ENCODE results near the gene TRPM8.

Gene TRPM8

DNA sequence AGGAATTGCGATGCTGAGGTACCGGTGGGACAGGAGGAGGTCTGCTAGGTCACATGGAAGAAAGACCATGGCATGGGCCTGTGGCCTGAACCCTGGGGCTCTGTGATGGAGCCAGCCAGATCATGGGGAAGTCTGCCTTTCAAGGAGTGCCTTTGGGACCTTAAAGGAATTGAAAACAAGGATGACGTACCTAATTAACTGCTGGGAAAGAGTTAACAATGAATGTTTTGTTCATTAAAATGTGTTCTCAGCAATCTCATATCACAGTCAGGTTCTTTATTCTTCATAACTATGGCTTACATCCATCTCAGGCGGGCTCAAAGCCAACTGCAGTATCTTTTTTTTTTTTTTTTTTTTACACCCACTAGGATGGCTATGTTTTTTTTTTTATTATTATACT is 25.6 kb downstream of the TRPM8 start:
- TF ChIP-seq, protein P1, sequence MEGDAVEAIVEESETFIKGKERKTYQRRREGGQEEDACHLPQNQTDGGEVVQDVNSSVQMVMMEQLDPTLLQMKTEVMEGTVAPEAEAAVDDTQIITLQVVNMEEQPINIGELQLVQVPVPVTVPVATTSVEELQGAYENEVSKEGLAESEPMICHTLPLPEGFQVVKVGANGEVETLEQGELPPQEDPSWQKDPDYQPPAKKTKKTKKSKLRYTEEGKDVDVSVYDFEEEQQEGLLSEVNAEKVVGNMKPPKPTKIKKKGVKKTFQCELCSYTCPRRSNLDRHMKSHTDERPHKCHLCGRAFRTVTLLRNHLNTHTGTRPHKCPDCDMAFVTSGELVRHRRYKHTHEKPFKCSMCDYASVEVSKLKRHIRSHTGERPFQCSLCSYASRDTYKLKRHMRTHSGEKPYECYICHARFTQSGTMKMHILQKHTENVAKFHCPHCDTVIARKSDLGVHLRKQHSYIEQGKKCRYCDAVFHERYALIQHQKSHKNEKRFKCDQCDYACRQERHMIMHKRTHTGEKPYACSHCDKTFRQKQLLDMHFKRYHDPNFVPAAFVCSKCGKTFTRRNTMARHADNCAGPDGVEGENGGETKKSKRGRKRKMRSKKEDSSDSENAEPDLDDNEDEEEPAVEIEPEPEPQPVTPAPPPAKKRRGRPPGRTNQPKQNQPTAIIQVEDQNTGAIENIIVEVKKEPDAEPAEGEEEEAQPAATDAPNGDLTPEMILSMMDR (conservative IDR thresholded peaks at IDR 0.05; ENCODE audit: low read depth), result no peak
- DNase-seq (ENCODE audit: low spot score), result no peak
- ChIA-PET POLR2A (ENCODE audit: low non-redundant PET) (no interaction called here), CTCF (no interaction called here)
- no peak overlapping the region for H3K27ac ChIP-seq

DNA sequence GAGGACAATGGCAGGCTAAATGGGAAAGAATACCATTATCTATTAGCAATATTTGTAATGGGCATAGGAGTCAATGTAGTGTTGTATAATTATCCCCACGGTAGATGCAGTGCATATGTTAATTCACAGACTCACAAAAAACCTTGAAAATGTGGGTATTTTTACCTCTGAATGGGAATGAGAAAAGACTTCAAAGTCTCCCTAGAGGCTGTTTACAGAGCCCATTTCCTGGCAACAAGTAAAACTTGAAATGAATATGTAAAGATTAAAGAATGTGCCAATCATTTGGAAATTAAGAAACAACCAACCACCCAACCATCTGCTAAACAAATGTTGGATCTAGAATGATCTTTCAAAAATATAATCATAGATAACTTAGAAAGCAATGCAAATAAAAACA is 27.1 kb downstream of the TRPM8 start:
- no peak overlapping the region for H3K27ac ChIP-seq
- DNase-seq (ENCODE audit: low spot score), result no peak
- TF ChIP-seq, protein P1 (conservative IDR thresholded peaks at IDR 0.05; ENCODE audit: low read depth), result no peak
- CTCF ChIA-PET, result interaction anchor here (0.6 to 0.7 kb wide), 2 partner anchors 49 to 78 kb away, joined by 3 read pairs; no protein-coding TSS in a partner anchor
- POLR2A ChIA-PET (ENCODE audit: low non-redundant PET), result no interaction called here

DNA sequence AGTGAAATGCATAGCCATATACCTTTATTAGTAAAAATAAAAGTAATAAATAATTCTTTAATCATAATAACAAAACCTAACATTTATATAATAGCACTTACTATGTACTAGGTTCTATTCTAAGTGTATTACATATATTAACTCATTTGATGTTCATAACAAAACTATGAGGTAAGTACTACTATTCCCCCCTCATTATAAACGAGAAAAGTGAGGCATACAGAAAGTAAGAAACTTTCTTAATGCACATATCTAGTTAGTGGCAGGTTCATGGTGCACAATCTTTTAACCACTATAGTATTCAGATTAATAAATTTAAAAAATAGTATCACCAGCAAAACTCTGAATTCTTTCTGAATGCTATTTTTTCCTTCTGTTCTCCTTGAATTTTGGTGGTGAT is 27.5 kb downstream of the TRPM8 start:
- DNase-seq (ENCODE audit: low spot score), result no peak
- TF ChIP-seq, protein P1 (conservative IDR thresholded peaks at IDR 0.05; ENCODE audit: low read depth), result no peak
- POLR2A ChIA-PET (ENCODE audit: low non-redundant PET), result no interaction called here
- CTCF ChIA-PET, result interaction anchor here (0.7 kb wide), 1 partner anchor 553 kb away, joined by 3 read pairs; no protein-coding TSS in a partner anchor
- H3K27ac ChIP-seq, result no peak overlapping the region

DNA sequence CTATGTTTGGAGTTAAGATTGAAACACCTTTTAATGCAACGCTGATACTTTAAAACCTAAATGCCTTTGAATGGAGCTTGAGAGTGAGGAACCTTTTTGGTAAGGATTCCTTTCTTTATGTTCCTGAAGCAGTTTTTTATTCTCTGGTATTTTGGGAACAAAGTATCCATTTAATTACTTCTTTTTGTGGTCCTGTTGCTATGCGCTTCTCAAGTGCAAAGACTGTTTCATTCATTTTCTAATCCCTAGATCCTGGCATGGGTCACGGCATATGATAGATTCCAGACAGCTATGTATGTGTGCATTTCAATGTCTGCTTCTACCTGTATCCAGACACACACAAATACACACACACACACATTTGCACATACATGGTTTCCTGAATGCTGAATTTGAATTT is 28.0 kb downstream of the TRPM8 start:
- H3K27ac ChIP-seq, result no peak overlapping the region
- ChIA-PET CTCF (interaction anchor here (0.7 to 1.7 kb wide), 2 partner anchors 29 to 553 kb away, joined by 3 read pairs; no protein-coding TSS in a partner anchor), POLR2A (ENCODE audit: low non-redundant PET) (no interaction called here)
- no peak for DNase-seq (ENCODE audit: low spot score)
- TF ChIP-seq, protein P1 (conservative IDR thresholded peaks at IDR 0.05; ENCODE audit: low read depth), result no peak

DNA sequence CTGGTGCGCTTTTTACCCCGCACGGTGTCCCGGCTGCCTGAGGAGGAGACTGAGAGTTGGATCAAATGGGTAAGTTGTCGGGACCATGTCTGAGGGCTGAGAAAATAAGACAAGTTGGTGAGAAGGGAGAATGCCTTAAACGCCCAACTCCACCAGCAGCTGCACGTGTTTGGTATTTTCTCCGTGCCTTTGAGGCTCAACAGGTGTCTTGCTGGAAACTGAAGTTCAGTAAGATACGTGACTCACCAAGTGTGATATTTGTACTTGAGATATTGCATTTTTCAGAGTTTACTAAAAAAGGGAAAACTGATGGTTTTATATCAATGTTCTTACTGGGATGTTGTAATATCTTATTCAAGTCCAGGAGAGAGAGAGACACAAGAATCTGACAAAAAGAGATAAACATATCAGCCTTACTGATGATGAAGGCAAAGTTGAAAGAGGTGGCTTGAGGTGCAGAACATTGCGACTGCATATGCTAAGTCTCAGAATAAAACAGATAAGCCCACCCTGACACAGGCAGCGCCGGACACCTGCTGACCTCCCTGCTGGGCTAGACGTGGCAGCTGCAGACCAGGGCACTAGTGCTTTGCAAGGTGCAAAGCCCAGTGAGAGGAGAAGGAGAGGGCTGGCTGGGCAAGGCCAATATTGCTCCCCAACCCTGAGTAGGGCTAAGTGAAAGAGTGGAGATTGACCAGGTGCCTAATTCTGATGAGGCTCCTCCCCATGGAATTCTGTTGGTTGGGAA is 33.1 kb downstream of the TRPM8 start:
- no peak overlapping the region for H3K27ac ChIP-seq
- CTCF ChIA-PET, result no interaction called here
- TF ChIP-seq, protein P1 (conservative IDR thresholded peaks at IDR 0.05; ENCODE audit: low read depth), result no peak
- DNase-seq (ENCODE audit: low spot score), result no peak
- POLR2A ChIA-PET (ENCODE audit: low non-redundant PET), result no interaction called here

DNA sequence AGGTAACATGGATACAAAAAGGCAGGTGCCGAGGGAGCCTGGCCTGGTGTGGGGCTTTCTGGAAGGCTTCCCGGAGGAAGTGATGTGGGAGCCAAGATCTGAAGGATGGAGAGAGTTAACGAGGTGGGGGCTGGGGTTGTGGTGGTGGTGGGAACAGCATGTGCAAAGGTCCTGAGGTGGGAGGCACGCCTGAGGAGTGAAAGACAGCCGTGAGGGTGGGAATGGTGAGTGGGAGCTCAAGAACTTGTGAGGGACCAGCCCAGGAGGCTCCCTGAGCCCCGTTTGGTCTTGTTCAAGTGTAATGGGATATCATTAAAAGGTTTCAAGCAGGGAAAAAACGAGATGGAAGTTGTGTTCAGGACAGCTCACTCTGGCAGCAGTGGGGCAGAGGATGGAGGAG is 35.2 kb downstream of the TRPM8 start:
- CTCF ChIA-PET, result no interaction called here
- TF ChIP-seq, protein P1 (conservative IDR thresholded peaks at IDR 0.05; ENCODE audit: low read depth), result no peak
- DNase-seq (ENCODE audit: low spot score), result no peak
- no peak overlapping the region for H3K27ac ChIP-seq
- POLR2A ChIA-PET (ENCODE audit: low non-redundant PET), result no interaction called here
